ENCODE results near the gene DYNLT1.

Gene DYNLT1

GRCh38 chr6:158591810-158592209 lies 52.7 kb downstream of the DYNLT1 start:
- DNase-seq: no peak

- no peak for DNase-seq
Measured at GRCh38 chr6:158591134-158591809, 53.3 kb downstream of the DYNLT1 start.

- no peak for DNase-seq
Measured at GRCh38 chr6:158589366-158589765, 55.2 kb downstream of the DYNLT1 start.

GRCh38 chr6:158586652-158587051 lies 57.9 kb downstream of the DYNLT1 start:
- DNase-seq: no peak
